Measurements from ENCODE around the gene KLF14.

DNA sequence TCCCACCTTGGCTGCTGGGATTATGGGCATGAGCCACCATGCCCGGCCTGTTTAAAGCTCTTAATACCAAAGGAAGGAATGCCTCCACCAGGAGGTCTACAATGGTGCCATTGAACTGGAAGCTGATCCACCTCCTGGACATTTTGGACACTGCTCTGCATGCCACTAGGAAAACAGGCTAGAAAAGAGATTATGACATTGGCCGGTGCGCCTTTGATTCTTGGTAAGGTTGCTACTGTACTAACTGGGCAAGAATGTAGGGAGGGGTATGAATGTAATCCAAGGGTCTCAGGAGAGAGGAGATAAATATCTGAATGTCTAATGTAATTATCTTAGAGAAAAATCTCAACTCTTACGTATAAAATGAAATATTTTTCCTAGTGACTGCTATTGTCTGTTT lies 26.0 kb downstream of the KLF14 start:
- TF ChIP-seq, protein P1, sequence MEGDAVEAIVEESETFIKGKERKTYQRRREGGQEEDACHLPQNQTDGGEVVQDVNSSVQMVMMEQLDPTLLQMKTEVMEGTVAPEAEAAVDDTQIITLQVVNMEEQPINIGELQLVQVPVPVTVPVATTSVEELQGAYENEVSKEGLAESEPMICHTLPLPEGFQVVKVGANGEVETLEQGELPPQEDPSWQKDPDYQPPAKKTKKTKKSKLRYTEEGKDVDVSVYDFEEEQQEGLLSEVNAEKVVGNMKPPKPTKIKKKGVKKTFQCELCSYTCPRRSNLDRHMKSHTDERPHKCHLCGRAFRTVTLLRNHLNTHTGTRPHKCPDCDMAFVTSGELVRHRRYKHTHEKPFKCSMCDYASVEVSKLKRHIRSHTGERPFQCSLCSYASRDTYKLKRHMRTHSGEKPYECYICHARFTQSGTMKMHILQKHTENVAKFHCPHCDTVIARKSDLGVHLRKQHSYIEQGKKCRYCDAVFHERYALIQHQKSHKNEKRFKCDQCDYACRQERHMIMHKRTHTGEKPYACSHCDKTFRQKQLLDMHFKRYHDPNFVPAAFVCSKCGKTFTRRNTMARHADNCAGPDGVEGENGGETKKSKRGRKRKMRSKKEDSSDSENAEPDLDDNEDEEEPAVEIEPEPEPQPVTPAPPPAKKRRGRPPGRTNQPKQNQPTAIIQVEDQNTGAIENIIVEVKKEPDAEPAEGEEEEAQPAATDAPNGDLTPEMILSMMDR (IDR thresholded peaks at IDR 0.05 in 4 of 5, conservative IDR thresholded peaks at IDR 0.05 in 1 of 5), result no peak
- no peak for TF ChIP-seq POLR2A (IDR thresholded peaks at IDR 0.05)

Measured in gastrocnemius medialis (tissue), 4 donors.